ENCODE results near the gene ATP6V1G3. TPM values are rescaled to one million over a fixed set of nuclear protein-coding genes. Genes with fewer than 3 reads are reported as not detected.

ATP6V1G3 gene
- total and polyA plus RNA-seq, 10 donors: not detected

GRCh38 chr1:198542632-198543031 lies 2.2 kb upstream of the ATP6V1G3 start:
- Histone ChIP-seq H3K27ac (peak overlapping the region in 1 of 8 donors; percentile 65), H3K27me3 (replicated peaks in 1 of 7) (no peaks in the 10 kb centered on the region), H3K4me3 (no peak overlapping the region), H3K9me3 (peaks cover 0 to 9% (median 2%) of the 10 kb centered on the region in 8 donors), H3K4me1 (peaks cover 0 to 62% (median 21%) of the 10 kb centered on the region in 6 donors), H3K36me3 (no peaks in the 10 kb centered on the region)
- DNase-seq: no peak
- WGBS, 5 donors: 79 to 88% (median 83%) methylated on average over 1 of the region's 1 CpG
- no peak for TF ChIP-seq POLR2AphosphoS5 (IDR thresholded peaks at IDR 0.05)
- intact Hi-C loops (cut with DNase I; ENCODE audit: low total_unique reads): loop anchor here (10.0 kb wide), 1 partner anchor 52 kb away; no protein-coding TSS in a partner anchor

- H3K27me3 ChIP-seq (replicated peaks in 1 of 7): no peaks in the 10 kb centered on the region
- no peaks in the 10 kb centered on the region for H3K36me3 ChIP-seq
- peaks cover 0 to 71% (median 21%) of the 10 kb centered on the region in 6 donors for H3K4me1 ChIP-seq
- H3K9me3 ChIP-seq: peaks cover 0 to 5% (median 0%) of the 10 kb centered on the region in 8 donors
- H3K27ac ChIP-seq: no peak overlapping the region
- intact Hi-C loops (cut with DNase I; ENCODE audit: low total_unique reads): loop anchor here (10.0 kb wide), 1 partner anchor 53 kb away; no protein-coding TSS in a partner anchor
- TF ChIP-seq CTCF (IDR thresholded peaks at IDR 0.05 in 8 of 11, conservative IDR thresholded peaks at IDR 0.05 in 3 of 11): no peak
- no peak overlapping the region for H3K4me3 ChIP-seq
- WGBS, 5 donors: 93 to 98% (median 96%) methylated on average over 3 of the region's 3 CpGs
- no peak for DNase-seq
Observed at GRCh38 chr1:198541737-198542136, 1.3 kb upstream of the ATP6V1G3 start.

- 63 to 82% (median 71%) methylated on average over 7 of the region's 7 CpGs for WGBS, 5 donors
- no peak overlapping the region for H3K4me3 ChIP-seq
- no peaks in the 10 kb centered on the region for H3K9me3 ChIP-seq
- no peaks in the 10 kb centered on the region for H3K27me3 ChIP-seq (replicated peaks in 1 of 7)
- TF ChIP-seq POLR2AphosphoS5 (IDR thresholded peaks at IDR 0.05) (no peak), POLR2A (IDR thresholded peaks at IDR 0.05) (no peak), CTCF (IDR thresholded peaks at IDR 0.05 in 8 of 11, conservative IDR thresholded peaks at IDR 0.05 in 3 of 11) (no peak)
- H3K36me3 ChIP-seq: no peaks in the 10 kb centered on the region
- intact Hi-C loops (cut with DNase I; ENCODE audit: low total_unique reads): no loop called here
- H3K27ac ChIP-seq: peak overlapping the region in 5 of 8 donors; percentile 3 to 52 (median 30)
- DNase-seq: no peak
- peaks cover 0 to 87% (median 36%) of the 10 kb centered on the region in 6 donors for H3K4me1 ChIP-seq
Observed at GRCh38 chr1:198538579-198539364, 1.7 kb downstream of the ATP6V1G3 start.

- intact Hi-C loops (cut with DNase I; ENCODE audit: low total_unique reads): no loop called here
- DNase-seq: no peak
- Histone ChIP-seq H3K4me3 (no peak overlapping the region), H3K36me3 (no peaks in the 10 kb centered on the region), H3K27ac (peak overlapping the region in 5 of 8 donors; percentile 41 to 75 (median 57)), H3K4me1 (peaks cover 0 to 71% (median 24%) of the 10 kb centered on the region in 6 donors), H3K27me3 (replicated peaks in 1 of 7) (no peaks in the 10 kb centered on the region), H3K9me3 (no peaks in the 10 kb centered on the region)
- TF ChIP-seq CTCF (IDR thresholded peaks at IDR 0.05 in 8 of 11, conservative IDR thresholded peaks at IDR 0.05 in 3 of 11) (no peak), POLR2AphosphoS5 (IDR thresholded peaks at IDR 0.05) (no peak)
Observed at GRCh38 chr1:198535631-198536030, 4.8 kb downstream of the ATP6V1G3 start.

All from spleen (tissue), 11 donors.